Activated T-helper 1 cell treated with anti-CD3 and anti-CD28 coated beads, Interleukin-12 subunit alpha, Interleukin-12 subunit beta, Interleukin-2, Interleukin-4 antibody, amounts not matched to agents 30 ng/mL and 10 ng/mL and 1 ng/mL, durations not matched to agents 14 hours and 24 hours and 36 hours (primary cell): ENCODE results near the gene KRTAP5-4. TPM values are rescaled to one million over a fixed set of nuclear protein-coding genes. Genes with fewer than 3 reads are reported as not detected.

Experiments used
- DNase-seq: peaks from one replicate; pipeline ENCODE4 v3.0.0; 2021; ENCODE audit warnings: low spot score
- H3K27ac Mint-ChIP-seq: one replicate; pipeline ENCODE4 v1.8.0; 2021; ENCODE audit warnings: mild to moderate bottlenecking, mixed read lengths
- H3K27me3 Mint-ChIP-seq: one replicate; pipeline ENCODE4 v1.8.0; 2022; ENCODE audit warnings: mild to moderate bottlenecking, moderate library complexity, mixed read lengths; ENCODE audit not compliant: insufficient read depth
- H3K36me3 Mint-ChIP-seq: one replicate; pipeline ENCODE4 v1.8.0; 2021; ENCODE audit warnings: low read depth, mixed read lengths
- H3K4me1 Mint-ChIP-seq: one replicate; pipeline ENCODE4 v1.8.0; 2021; ENCODE audit warnings: low read depth, mixed read lengths
- H3K4me3 Mint-ChIP-seq: one replicate; pipeline ENCODE4 v1.8.0; 2021; ENCODE audit warnings: mild to moderate bottlenecking, moderate library complexity, mixed read lengths
- H3K9me3 Mint-ChIP-seq: one replicate; pipeline ENCODE4 v1.8.0; 2021; ENCODE audit warnings: mixed read lengths
- intact Hi-C: fragments of 100-400 bp; cut with micrococcal nuclease; formaldehyde crosslinking; loops from one replicate; pipeline ENCODE4 v1.15.1; 2024
- total RNA-seq: library from RNA; stranded (reverse); gene quantifications from 2 replicates; pipeline ENCODE4 v1.2.3, GENCODE V29; 2022

The KRTAP5-4 gene
- total RNA-seq, 1 donor from 2014 or later = not detected

GRCh38 chr11:1660111-1660867, 38.4 kb upstream of the KRTAP5-4 start:
- Mint-ChIP-seq H3K27me3 (peaks cover 13% of the 10 kb centered on the region), H3K4me1 (no peaks in the 10 kb centered on the region), H3K9me3 (no peaks in the 10 kb centered on the region), H3K27ac (no peak overlapping the region), H3K36me3 (no peaks in the 10 kb centered on the region), H3K4me3 (no peak overlapping the region)
- intact Hi-C loops = no loop called here
- no peak for DNase-seq

- Mint-ChIP-seq H3K9me3 (no peaks in the 10 kb centered on the region), H3K27me3 (peaks cover 13% of the 10 kb centered on the region), H3K36me3 (no peaks in the 10 kb centered on the region), H3K4me3 (no peak overlapping the region), H3K27ac (no peak overlapping the region), H3K4me1 (no peaks in the 10 kb centered on the region)
- intact Hi-C loops = no loop called here
- DNase-seq = no peak
These were observed 37.6 kb upstream of the KRTAP5-4 start for GRCh38 chr11:1659506-1659905.

- Mint-ChIP-seq H3K4me1 (no peaks in the 10 kb centered on the region), H3K36me3 (no peaks in the 10 kb centered on the region), H3K27me3 (peaks cover 11% of the 10 kb centered on the region), H3K4me3 (no peak overlapping the region), H3K27ac (no peak overlapping the region), H3K9me3 (no peaks in the 10 kb centered on the region)
- DNase-seq = no peak
- intact Hi-C loops = no loop called here
These were observed 34.7 kb upstream of the KRTAP5-4 start for GRCh38 chr11:1656670-1657069.

GRCh38 chr11:1656061-1656441, 34.1 kb upstream of the KRTAP5-4 start:
- peaks cover 12% of the 10 kb centered on the region for H3K27me3 Mint-ChIP-seq
- intact Hi-C loops = no loop called here

GRCh38 chr11:1655168-1656060, 33.5 kb upstream of the KRTAP5-4 start:
- H3K4me3 Mint-ChIP-seq = no peak overlapping the region
- H3K9me3 Mint-ChIP-seq = no peaks in the 10 kb centered on the region
- H3K4me1 Mint-ChIP-seq = no peaks in the 10 kb centered on the region
- intact Hi-C loops = no loop called here
- peaks cover 14% of the 10 kb centered on the region for H3K27me3 Mint-ChIP-seq
- H3K36me3 Mint-ChIP-seq = no peaks in the 10 kb centered on the region
- no peak for DNase-seq
- H3K27ac Mint-ChIP-seq = no peak overlapping the region

More at GRCh38 chr11:1656061-1656441, 34.1 kb upstream of the KRTAP5-4 start:
- H3K4me3 Mint-ChIP-seq = no peak overlapping the region
- no peak for DNase-seq
- no peaks in the 10 kb centered on the region for H3K9me3 Mint-ChIP-seq
- H3K4me1 Mint-ChIP-seq = no peaks in the 10 kb centered on the region
- no peaks in the 10 kb centered on the region for H3K36me3 Mint-ChIP-seq
- H3K27ac Mint-ChIP-seq = no peak overlapping the region

GRCh38 chr11:1654388-1655167, 32.6 kb upstream of the KRTAP5-4 start:
- Mint-ChIP-seq H3K9me3 (no peaks in the 10 kb centered on the region), H3K36me3 (no peaks in the 10 kb centered on the region), H3K4me3 (no peak overlapping the region), H3K4me1 (no peaks in the 10 kb centered on the region), H3K27ac (no peak overlapping the region), H3K27me3 (peaks cover 7% of the 10 kb centered on the region)
- intact Hi-C loops = no loop called here
- DNase-seq = no peak

GRCh38 chr11:1653541-1654387, 31.8 kb upstream of the KRTAP5-4 start:
- peaks cover 6% of the 10 kb centered on the region for H3K27me3 Mint-ChIP-seq
- DNase-seq = no peak
- H3K27ac Mint-ChIP-seq = no peak overlapping the region
- intact Hi-C loops = no loop called here
- H3K9me3 Mint-ChIP-seq = no peaks in the 10 kb centered on the region
- H3K4me3 Mint-ChIP-seq = no peak overlapping the region
- H3K36me3 Mint-ChIP-seq = no peaks in the 10 kb centered on the region
- H3K4me1 Mint-ChIP-seq = no peaks in the 10 kb centered on the region

GRCh38 chr11:1652771-1653540, 31.0 kb upstream of the KRTAP5-4 start:
- peak; percentile 66 for DNase-seq
- no peak overlapping the region for H3K4me3 Mint-ChIP-seq
- intact Hi-C loops = loop anchor here (1.0 kb wide), 4 partner anchors 40 to 503 kb away; no protein-coding TSS in a partner anchor
- peaks cover 6% of the 10 kb centered on the region for H3K27me3 Mint-ChIP-seq
- no peaks in the 10 kb centered on the region for H3K4me1 Mint-ChIP-seq
- H3K9me3 Mint-ChIP-seq = no peaks in the 10 kb centered on the region
- no peak overlapping the region for H3K27ac Mint-ChIP-seq
- H3K36me3 Mint-ChIP-seq = no peaks in the 10 kb centered on the region

- DNase-seq = no peak
- H3K4me3 Mint-ChIP-seq = no peak overlapping the region
- peaks cover 6% of the 10 kb centered on the region for H3K27me3 Mint-ChIP-seq
- no peaks in the 10 kb centered on the region for H3K4me1 Mint-ChIP-seq
- intact Hi-C loops = loop anchor here (1.0 kb wide), 4 partner anchors 41 to 504 kb away; no protein-coding TSS in a partner anchor
- no peak overlapping the region for H3K27ac Mint-ChIP-seq
- no peaks in the 10 kb centered on the region for H3K36me3 Mint-ChIP-seq
- H3K9me3 Mint-ChIP-seq = no peaks in the 10 kb centered on the region
These were observed 30.5 kb upstream of the KRTAP5-4 start for GRCh38 chr11:1652442-1652770.

- intact Hi-C loops = loop anchor here (1.0 kb wide), 4 partner anchors 41 to 504 kb away; no protein-coding TSS in a partner anchor
- Mint-ChIP-seq H3K4me1 (no peaks in the 10 kb centered on the region), H3K27ac (no peak overlapping the region), H3K9me3 (no peaks in the 10 kb centered on the region), H3K27me3 (peaks cover 6% of the 10 kb centered on the region), H3K4me3 (no peak overlapping the region), H3K36me3 (no peaks in the 10 kb centered on the region)
- no peak for DNase-seq
These were observed 30.1 kb upstream of the KRTAP5-4 start for GRCh38 chr11:1652026-1652425.

GRCh38 chr11:1651411-1651980, 29.6 kb upstream of the KRTAP5-4 start:
- H3K36me3 Mint-ChIP-seq = no peaks in the 10 kb centered on the region
- intact Hi-C loops = no loop called here
- H3K4me1 Mint-ChIP-seq = no peaks in the 10 kb centered on the region
- no peak overlapping the region for H3K4me3 Mint-ChIP-seq
- DNase-seq = no peak
- H3K9me3 Mint-ChIP-seq = no peaks in the 10 kb centered on the region
- H3K27me3 Mint-ChIP-seq = peaks cover 6% of the 10 kb centered on the region
- H3K27ac Mint-ChIP-seq = no peak overlapping the region
